Measurements from ENCODE around the gene PPP1R9B. TPM values are rescaled to one million over a fixed set of nuclear protein-coding genes. Genes with fewer than 3 reads are reported as not detected.
A peak's percentile ranks its signal among the peaks of the same experiment; 100 is the strongest.

The PPP1R9B gene
- total RNA-seq, 2 experiments from 2014 or later, result 61.1 to 64.0 TPM

DNA sequence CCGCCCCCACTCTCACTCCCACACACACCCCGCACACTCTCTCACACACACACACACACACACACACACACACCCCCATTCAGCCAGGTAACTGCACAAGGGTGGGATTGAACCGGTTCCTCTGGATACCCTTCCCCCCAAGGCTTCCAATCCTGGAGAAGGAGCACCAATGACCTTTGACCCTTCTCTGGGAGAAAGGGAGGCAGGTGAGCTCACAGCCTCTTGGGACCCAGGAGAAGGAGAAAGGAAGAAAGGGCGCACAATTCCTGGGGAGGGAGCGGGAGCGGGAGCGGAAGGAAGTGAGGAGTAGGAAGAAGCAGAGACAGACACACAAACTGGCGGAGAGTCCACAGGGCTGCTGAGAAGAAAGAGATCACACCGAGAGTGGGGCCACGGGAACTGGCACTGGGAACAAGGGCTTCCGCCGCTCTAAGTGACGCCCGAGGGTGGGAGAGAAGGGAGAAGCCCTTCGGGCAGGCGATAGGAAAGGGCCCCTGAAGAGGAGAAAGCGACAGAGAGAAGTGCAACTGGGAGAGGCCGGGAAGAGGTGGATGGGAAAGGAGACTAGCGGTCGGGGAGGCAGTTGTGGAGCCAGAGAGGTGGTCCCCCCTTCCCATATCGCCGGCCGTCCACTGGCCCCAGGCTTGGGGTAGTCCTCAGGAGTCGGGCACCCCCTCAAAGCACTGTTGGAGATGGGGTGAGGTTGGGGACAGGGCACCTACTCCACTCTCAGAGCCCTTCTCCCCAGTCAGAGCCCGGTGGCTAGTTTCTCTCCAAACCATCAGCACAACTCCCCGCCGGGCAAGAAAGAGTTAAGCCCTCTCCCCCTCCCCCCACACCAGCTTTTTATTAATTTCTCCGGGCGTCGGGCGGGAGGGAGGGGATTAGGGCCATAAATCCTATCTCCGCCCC, 21.8 kb downstream of the PPP1R9B start:
- Mint-ChIP-seq H3K4me1 (peaks cover 28% of the 10 kb centered on the region), H3K27ac (no peak overlapping the region), H3K9me3 (ENCODE audit: low read depth) (no peaks in the 10 kb centered on the region), H3K36me3 (ENCODE audit: low read depth) (no peaks in the 10 kb centered on the region), H3K27me3 (peaks cover 13% of the 10 kb centered on the region), H3K4me3 (peak overlapping the region; percentile 4)
- DNase-seq (no peak), ATAC-seq (no peak)
- POLR2A ChIA-PET, result no interaction called here
- CTCF ChIA-PET, result interaction anchor here (0.6 to 2.4 kb wide), 3 partner anchors 10 to 104 kb away, joined by 3 to 8 read pairs (median 3); no protein-coding TSS in a partner anchor
- intact Hi-C loops (cut with DNase I, micrococcal nuclease), result no loop called here

DNA sequence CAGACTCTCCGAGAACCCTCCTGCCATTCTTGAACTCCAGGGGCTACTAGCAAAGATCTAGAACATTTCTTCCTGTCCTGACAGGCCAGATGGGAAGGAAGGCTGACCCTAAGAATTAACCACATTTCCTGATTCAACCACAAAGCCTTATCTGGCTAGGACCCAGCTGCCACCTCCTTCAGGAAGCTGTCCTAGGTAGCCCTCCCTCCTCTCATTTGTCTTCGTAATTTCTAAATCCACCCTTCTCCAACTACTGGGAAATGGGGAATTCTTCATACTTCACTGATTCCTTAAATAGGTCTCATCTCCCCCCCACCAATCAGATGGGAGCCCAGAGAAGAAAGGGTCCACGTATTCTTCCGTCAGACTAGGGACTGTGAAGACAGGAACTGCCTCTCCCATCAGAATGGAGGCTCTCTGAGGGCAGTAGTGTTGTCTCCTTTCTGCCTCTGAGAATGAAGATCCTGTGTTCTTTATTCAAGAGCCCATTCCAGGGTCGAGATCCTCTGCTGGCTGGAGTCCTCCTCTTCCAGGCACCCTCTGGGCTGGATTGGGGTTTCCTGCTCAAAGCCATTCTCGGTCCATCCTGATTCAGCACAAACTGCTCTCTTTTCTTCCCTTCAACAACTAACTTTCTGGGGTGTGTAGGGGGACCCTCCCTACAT, 22.6 kb downstream of the PPP1R9B start:
- H3K27me3 Mint-ChIP-seq, result peaks cover 13% of the 10 kb centered on the region
- no peaks in the 10 kb centered on the region for H3K36me3 Mint-ChIP-seq (ENCODE audit: low read depth)
- DNase-seq, result no peak
- ATAC-seq, result no peak
- H3K4me3 Mint-ChIP-seq, result no peak overlapping the region
- intact Hi-C loops (cut with DNase I, micrococcal nuclease), result no loop called here
- H3K9me3 Mint-ChIP-seq (ENCODE audit: low read depth), result no peaks in the 10 kb centered on the region
- CTCF ChIA-PET, result interaction anchor here (0.6 to 1.6 kb wide), 2 partner anchors 16 to 33 kb away, joined by 3 to 4 read pairs; no protein-coding TSS in a partner anchor
- no peak overlapping the region for H3K27ac Mint-ChIP-seq
- H3K4me1 Mint-ChIP-seq, result peaks cover 28% of the 10 kb centered on the region
- POLR2A ChIA-PET, result no interaction called here

DNA sequence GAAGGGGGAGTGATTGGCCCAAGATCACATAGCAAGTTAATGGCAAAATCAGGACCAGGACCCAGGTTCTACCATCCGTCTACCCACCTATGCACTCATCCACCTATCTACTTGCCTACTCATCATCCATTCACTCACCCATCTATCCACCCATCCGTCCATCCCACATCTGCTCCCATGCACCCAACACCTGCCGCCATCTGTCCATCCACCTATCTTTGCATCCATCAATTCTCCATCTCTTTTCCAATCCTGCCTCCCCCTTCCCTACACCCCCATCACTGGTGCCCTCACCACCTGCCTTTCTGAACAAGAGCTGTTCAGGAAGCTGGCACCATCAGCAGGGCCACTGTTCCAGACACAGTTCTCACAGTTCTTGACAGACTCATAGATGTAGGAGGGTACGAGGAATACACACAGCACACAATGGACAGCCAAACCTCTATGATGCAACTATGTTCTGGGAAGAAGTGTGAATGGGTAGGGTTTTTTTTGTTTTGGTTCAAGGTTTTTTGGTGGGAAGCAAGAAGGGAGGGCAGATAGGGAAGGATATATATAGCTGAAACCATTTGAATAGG, 25.0 kb downstream of the PPP1R9B start:
- Mint-ChIP-seq H3K4me1 (peaks cover 12% of the 10 kb centered on the region), H3K9me3 (ENCODE audit: low read depth) (no peaks in the 10 kb centered on the region), H3K27ac (no peak overlapping the region), H3K27me3 (peaks cover 9% of the 10 kb centered on the region), H3K4me3 (no peak overlapping the region), H3K36me3 (ENCODE audit: low read depth) (no peaks in the 10 kb centered on the region)
- ATAC-seq, result no peak
- CTCF ChIA-PET, result interaction anchor here (0.6 to 0.9 kb wide), 2 partner anchors 14 to 127 kb away, joined by 3 read pairs; no protein-coding TSS in a partner anchor
- POLR2A ChIA-PET, result no interaction called here
- intact Hi-C loops (cut with DNase I, micrococcal nuclease), result no loop called here
- DNase-seq, result no peak

DNA sequence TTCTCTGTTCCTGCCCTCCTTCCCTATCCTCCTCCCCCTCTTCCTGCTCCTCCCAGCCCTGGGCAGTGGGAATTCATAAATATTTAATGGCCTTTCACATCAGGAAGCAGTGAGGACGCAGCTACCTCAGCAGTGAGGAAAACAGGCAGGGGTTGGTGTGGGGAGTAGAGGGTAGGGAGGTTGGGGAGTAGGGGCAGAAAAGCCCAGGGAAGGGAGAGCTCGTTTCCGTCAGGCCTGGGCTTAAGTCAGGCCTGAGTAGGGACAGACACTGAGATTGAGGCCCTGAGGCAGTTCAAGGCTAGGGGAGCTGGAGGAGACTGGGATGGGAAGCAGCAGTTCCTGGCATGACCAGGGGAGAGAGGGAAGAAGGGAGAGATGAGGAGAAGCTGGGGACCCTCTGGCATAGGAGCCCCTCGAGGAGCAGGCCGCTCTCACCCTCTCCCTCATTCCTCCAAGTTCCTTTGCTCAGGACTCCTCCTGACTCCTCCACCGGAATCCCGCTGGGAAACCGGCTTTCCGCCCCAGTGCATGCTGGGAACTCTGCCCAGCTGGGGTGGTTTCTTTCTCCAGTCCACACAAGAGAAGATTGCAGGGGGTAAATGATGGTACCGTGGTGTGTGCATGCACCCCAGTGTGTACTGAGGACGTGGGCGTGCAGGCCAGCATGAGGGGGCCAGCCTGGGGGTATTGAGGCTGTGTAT, 26.7 kb downstream of the PPP1R9B start:
- H3K4me1 Mint-ChIP-seq, result peaks cover 4% of the 10 kb centered on the region
- H3K4me3 Mint-ChIP-seq, result no peak overlapping the region
- ATAC-seq (no peak), DNase-seq (no peak)
- intact Hi-C loops (cut with DNase I, micrococcal nuclease), result no loop called here
- H3K27ac Mint-ChIP-seq, result no peak overlapping the region
- H3K9me3 Mint-ChIP-seq (ENCODE audit: low read depth), result no peaks in the 10 kb centered on the region
- CTCF ChIA-PET, result interaction anchor here (0.6 to 3.3 kb wide), 4 partner anchors 9 to 106 kb away, joined by 3 to 13 read pairs (median 4); no protein-coding TSS in a partner anchor
- no peaks in the 10 kb centered on the region for H3K36me3 Mint-ChIP-seq (ENCODE audit: low read depth)
- peaks cover 14% of the 10 kb centered on the region for H3K27me3 Mint-ChIP-seq
- POLR2A ChIA-PET, result no interaction called here

DNA sequence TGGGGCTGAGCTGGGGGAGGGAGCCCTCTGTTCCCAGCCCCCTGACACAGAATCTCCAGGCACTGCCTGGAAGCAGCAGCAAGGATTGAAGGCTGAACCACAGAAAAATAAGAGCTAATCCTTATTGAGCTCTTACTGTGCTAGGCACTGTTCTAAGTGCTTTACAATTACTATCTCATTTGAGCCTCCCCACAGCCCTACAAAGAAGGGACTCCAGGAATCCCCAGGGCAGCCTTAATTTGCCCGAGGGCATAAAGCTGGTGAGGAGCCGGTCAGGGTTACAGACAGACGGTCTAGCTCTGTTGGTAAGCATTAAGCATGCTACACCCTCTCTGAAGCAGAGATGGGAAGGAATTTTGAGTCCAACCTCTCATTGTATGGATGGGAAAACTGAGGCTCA, 27.5 kb downstream of the PPP1R9B start:
- Mint-ChIP-seq H3K27ac (no peak overlapping the region), H3K4me1 (no peaks in the 10 kb centered on the region), H3K36me3 (ENCODE audit: low read depth) (no peaks in the 10 kb centered on the region), H3K4me3 (no peak overlapping the region), H3K9me3 (ENCODE audit: low read depth) (no peaks in the 10 kb centered on the region), H3K27me3 (peaks cover 14% of the 10 kb centered on the region)
- ChIA-PET CTCF (interaction anchor here (0.6 to 3.3 kb wide), 6 partner anchors 8 to 105 kb away, joined by 3 to 15 read pairs (median 4); no protein-coding TSS in a partner anchor), POLR2A (interaction anchor here (0.6 kb wide), 1 partner anchor 184 kb away, joined by 3 read pairs; no protein-coding TSS in a partner anchor)
- DNase-seq (no peak), ATAC-seq (no peak)
- intact Hi-C loops (cut with DNase I, micrococcal nuclease), result no loop called here

DNA sequence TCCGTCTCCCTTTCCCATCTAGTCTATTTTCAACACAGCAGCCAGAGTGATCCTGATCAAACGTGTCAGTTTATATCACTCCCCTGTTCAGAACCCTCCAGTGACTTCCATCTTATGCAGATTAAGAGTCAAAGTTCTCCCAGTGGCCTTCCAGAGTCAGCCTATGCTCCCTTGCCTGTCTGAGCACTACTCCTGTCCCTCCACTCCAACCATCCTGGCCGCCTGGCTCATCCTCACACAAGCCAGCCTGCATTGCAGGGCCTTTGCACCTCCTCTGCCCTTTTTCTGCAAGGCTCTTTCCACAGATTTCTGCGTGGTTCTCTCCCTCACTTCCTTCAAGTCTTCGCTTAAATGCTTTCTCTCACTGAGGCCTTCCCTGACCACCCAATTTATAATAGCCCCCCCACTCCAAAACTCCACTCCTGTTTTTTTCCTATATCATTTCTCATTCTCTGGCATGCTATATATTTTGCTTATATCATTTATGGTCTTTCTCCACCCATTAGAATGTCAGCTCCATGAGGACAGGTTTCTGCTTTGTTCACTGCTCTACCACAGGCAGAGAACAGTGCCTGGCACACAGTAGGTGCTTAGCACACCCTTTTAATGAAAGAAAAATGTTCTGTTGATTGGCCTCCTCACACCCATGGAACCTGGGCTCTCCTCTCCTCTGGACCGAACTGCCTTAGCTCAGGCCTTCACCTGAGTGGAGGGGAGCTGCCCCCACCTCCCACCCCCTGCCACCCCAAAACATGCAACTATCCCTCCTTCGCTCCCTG, 29.8 kb downstream of the PPP1R9B start:
- intact Hi-C loops (cut with DNase I, micrococcal nuclease), result no loop called here
- H3K9me3 Mint-ChIP-seq (ENCODE audit: low read depth), result no peaks in the 10 kb centered on the region
- DNase-seq (no peak), ATAC-seq (no peak)
- ChIA-PET POLR2A (no interaction called here), CTCF (interaction anchor here (0.5 to 3.3 kb wide), 6 partner anchors 19 to 398 kb away, joined by 3 to 15 read pairs (median 6); no protein-coding TSS in a partner anchor)
- no peak overlapping the region for H3K27ac Mint-ChIP-seq
- H3K4me1 Mint-ChIP-seq, result peaks cover 7% of the 10 kb centered on the region
- no peak overlapping the region for H3K4me3 Mint-ChIP-seq
- H3K36me3 Mint-ChIP-seq (ENCODE audit: low read depth), result no peaks in the 10 kb centered on the region
- H3K27me3 Mint-ChIP-seq, result peaks cover 26% of the 10 kb centered on the region

DNA sequence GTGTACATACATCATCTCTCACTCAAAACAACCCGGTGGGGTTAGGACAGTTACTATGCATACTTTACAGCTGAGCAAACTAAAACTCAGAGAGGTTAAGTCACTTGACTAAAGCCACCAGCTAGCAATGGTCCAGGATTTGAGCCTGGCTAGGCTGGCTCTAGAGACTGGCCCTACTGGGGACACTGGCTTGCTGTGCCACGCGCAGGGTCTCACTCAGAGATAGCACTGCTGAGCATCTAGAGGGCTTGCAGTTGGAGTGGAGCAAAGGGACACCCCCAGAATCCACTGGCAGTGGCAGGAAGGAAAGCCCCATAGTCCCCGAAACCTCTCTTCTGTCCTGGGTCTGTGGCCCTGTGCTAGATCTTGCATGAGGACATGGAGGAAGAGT, 31.7 kb downstream of the PPP1R9B start:
- intact Hi-C loops (cut with DNase I, micrococcal nuclease), result loop anchor here in 1 of 2 experiments (5.0 kb wide), 1 partner anchor 43 kb away; no protein-coding TSS in a partner anchor
- no peaks in the 10 kb centered on the region for H3K36me3 Mint-ChIP-seq (ENCODE audit: low read depth)
- H3K9me3 Mint-ChIP-seq (ENCODE audit: low read depth), result no peaks in the 10 kb centered on the region
- H3K27me3 Mint-ChIP-seq, result peaks cover 31% of the 10 kb centered on the region
- no peak overlapping the region for H3K27ac Mint-ChIP-seq
- peaks cover 7% of the 10 kb centered on the region for H3K4me1 Mint-ChIP-seq
- POLR2A ChIA-PET, result no interaction called here
- CTCF ChIA-PET, result interaction anchor here (0.6 to 2.2 kb wide), 11 partner anchors 10 to 258 kb away, joined by 3 to 8 read pairs (median 4); partner anchors contain the start of gene SAMD14
- no peak for DNase-seq
- no peak overlapping the region for H3K4me3 Mint-ChIP-seq
- ATAC-seq, result no peak

DNA sequence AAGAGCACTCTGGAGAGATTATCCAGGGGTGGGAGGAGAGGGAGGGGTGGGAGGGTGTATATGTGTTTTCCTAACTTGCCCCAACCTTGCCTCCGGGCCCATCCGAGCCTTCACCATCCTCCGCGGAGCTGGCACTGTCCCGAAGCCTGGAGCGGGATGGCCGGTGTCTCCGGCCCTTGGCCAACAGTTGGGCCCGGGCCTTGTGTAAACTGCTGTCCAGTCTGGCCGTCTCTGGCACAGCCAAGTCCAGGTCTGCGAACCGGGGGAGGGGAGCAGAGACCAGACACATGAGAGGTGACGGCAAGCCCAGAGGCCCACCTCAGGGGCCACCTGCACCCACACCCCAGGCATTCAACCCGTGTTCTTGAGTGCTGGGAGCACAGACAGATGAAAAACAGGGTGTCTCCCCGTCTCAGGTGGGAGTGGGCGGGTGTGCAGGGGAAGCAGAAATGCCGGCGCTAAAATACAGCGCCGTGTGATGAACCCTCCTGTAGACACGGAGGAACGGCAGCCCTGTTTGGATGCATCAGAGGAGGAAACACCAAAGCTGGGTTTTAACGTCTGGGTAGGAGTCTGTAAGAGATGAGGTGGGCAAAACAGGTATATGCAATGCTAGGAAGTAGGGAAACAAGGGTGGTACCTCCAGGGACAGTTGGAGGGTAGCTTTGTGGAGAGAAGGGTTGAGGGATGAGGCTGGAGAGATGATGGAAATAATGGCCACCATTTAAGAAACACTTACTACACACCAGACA, 32.2 kb downstream of the PPP1R9B start:
- H3K36me3 Mint-ChIP-seq (ENCODE audit: low read depth), result no peaks in the 10 kb centered on the region
- DNase-seq (no peak), ATAC-seq (no peak)
- peaks cover 7% of the 10 kb centered on the region for H3K4me1 Mint-ChIP-seq
- H3K4me3 Mint-ChIP-seq, result no peak overlapping the region
- intact Hi-C loops (cut with DNase I, micrococcal nuclease), result loop anchor here in 1 of 2 experiments (5.0 kb wide), 1 partner anchor 44 kb away; no protein-coding TSS in a partner anchor
- POLR2A ChIA-PET, result no interaction called here
- CTCF ChIA-PET, result interaction anchor here (0.7 to 2.2 kb wide), 12 partner anchors 9 to 179 kb away, joined by 3 to 9 read pairs (median 4); partner anchors contain the start of gene SAMD14
- no peaks in the 10 kb centered on the region for H3K9me3 Mint-ChIP-seq (ENCODE audit: low read depth)
- peaks cover 31% of the 10 kb centered on the region for H3K27me3 Mint-ChIP-seq
- no peak overlapping the region for H3K27ac Mint-ChIP-seq

DNA sequence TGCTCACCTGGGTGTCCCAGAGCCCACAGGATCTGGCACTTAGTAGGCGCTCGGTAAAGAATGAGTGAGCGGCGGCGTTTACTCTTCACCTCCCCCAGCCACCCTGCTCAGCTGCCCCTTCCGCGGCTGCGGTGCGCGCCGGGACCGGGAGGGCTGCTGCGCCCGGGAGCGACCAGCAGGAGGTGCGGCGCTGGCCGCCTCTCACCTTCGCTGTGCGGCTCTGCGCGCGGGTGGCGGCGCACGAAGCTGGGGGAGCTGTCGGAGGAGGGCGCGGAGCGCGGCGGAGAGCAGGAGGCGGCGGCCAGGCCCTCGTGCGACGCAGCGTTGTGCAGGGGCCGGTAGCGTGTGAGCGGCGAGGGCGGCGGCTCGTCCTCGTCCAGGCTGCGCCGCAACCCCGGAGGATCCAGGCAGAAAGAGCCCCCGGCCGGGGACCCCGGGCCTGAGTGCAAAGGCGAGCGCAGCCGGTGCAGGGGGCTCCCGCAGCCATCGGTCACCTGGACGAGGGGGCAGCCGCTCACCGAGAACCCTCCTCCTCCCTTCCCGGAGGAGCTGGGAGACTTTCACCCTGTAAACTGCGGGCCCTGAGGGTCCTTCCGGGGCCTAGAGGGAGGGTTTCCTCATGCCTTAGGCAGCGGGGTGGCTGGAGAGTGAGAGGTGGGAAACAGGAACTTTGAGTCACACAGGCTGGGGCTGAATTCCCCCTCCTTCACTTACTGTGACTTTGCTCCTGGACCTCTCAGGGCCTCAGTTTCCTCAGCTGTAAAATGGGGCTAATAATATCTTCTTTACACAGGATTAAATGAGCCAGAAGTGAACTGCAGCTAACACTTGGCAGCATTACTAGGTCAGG, 33.0 kb downstream of the PPP1R9B start:
- peaks cover 7% of the 10 kb centered on the region for H3K4me1 Mint-ChIP-seq

More for the DNA sequence above, 33.0 kb downstream of the PPP1R9B start:
- Mint-ChIP-seq H3K27me3 (peaks cover 31% of the 10 kb centered on the region), H3K36me3 (ENCODE audit: low read depth) (no peaks in the 10 kb centered on the region), H3K4me3 (peak overlapping the region; percentile 17), H3K9me3 (ENCODE audit: low read depth) (no peaks in the 10 kb centered on the region), H3K27ac (no peak overlapping the region)
- POLR2A ChIA-PET, result interaction anchor here (1.1 kb wide), 1 partner anchor 23 kb away, joined by 4 read pairs; no protein-coding TSS in a partner anchor
- peak; percentile 83 for DNase-seq
- intact Hi-C loops (cut with DNase I, micrococcal nuclease), result loop anchor here (1.0 to 5.0 kb wide), 3 partner anchors 45 to 179 kb away; no protein-coding TSS in a partner anchor
- peak; percentile 88 for ATAC-seq
- CTCF ChIA-PET, result interaction anchor here (0.7 to 3.8 kb wide), 18 partner anchors 9 to 158 kb away, joined by 3 to 42 read pairs (median 4); partner anchors contain the start of genes COL1A1, PDK2 and SAMD14

Data from activated CD4-positive, alpha-beta T cell treated with anti-CD3 and anti-CD28 coated beads for 36 hours (primary cell).